Right ventricle myocardium superior (tissue), 1 donor: ENCODE data around the gene TRMU. TPM values are rescaled to one million over a fixed set of nuclear protein-coding genes. Genes with fewer than 3 reads are reported as not detected.

Experiments
- ATAC-seq: fragments of 200-7000 bp; cut with Tn5 transposase; one replicate; pipeline ENCODE4 v1.9.1; 2020; ENCODE audit warnings: mild to moderate bottlenecking; ENCODE audit not compliant: poor library complexity
- DNase-seq: peaks from one replicate; pipeline ENCODE4 v3.0.0-alpha.2; 2020
- intact Hi-C: fragments of 100-400 bp; cut with DNase I; formaldehyde crosslinking; loops from one replicate; pipeline ENCODE4 v1.11.2; 2022
- long read RNA-seq: library from polyadenylated mRNA; unstranded; transcript quantifications from one replicate; pipeline ENCODE4 v2.0.0, GENCODE V29; 2021
- total RNA-seq: library from RNA; stranded (reverse); fragmentation: NEBNext Ultra II Directional; extraction: Animal tissue kit (Norgen Biotek cat#: 25700); gene quantifications from one replicate; pipeline ENCODE4 v1.2.1, GENCODE V29; 2021
- donor health status: DM: no; HTN: yes; CAD: no; lungs with severe emphysema.

TRMU gene, protein sequence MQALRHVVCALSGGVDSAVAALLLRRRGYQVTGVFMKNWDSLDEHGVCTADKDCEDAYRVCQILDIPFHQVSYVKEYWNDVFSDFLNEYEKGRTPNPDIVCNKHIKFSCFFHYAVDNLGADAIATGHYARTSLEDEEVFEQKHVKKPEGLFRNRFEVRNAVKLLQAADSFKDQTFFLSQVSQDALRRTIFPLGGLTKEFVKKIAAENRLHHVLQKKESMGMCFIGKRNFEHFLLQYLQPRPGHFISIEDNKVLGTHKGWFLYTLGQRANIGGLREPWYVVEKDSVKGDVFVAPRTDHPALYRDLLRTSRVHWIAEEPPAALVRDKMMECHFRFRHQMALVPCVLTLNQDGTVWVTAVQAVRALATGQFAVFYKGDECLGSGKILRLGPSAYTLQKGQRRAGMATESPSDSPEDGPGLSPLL
- total RNA-seq = 37.7 TPM
- long read RNA-seq, transcript TRMU-205 (10 exons, 1,775 nt) = minor isoform, 6 of 93 reads
- long read RNA-seq, transcript TRMU-201 (11 exons, 1,940 nt) = major isoform, 39 of 93 reads
- long read RNA-seq, partial matches to known transcripts = 7 of 93 reads
- long read RNA-seq, other reads (novel, unspliced or antisense) = 32 of 93 reads

DNA sequence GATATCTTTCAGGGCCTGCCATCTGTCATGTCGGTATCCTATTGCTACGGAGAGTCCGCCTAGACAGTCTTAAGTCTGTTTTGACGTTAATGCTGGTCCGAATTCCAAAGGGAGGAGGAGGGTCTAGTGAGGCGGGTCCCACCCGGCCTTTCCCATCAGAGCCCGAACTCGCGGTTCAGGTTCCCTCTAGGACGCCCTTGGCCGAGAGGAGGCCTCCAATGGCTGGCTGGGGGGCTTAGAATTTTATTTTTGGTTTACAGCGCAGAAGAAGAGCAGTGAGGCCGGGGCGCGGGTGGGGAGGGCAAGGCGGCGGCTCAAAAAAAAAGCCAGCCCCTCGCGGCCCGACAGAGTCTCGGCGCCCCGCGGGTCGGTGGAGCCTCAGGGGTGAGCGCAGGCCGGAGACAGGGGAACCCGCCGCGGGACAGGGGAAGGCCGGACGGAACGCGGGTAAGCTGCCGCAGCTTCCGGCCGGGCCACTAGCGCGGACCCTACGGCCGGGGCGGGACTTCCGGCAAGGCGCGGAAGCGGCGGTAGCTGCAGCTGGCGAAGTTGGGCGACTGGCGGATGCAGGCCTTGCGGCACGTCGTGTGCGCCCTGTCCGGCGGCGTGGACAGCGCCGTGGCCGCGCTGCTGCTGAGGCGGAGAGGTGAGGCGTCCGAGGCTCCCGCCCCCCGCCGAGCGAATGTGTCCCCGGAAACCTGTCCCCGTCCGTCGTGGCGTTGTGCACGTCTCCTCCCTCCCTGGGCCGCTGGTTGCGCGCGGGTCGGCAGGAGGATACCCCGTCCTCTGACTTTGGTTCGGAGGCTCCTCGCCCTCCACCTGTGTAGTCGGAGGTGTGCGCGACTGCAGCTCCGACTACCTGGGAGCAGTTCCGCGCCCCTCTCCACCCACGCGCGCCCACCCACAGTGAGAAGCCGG is at the start of gene TRMU:
TSS of gene TRMU (plus strand) at position 514 of the 918 bp plus-strand sequence. CDS start at position 565, 51 bp downstream.
- DNase-seq (peak; percentile 93), ATAC-seq (peak; percentile 97)
- intact Hi-C loops = no loop called here

- no peak for ATAC-seq
- DNase-seq = no peak
- intact Hi-C loops = no loop called here
Measured at GRCh38 chr22:46286006-46286405, 49.5 kb upstream of the TRMU start.

- intact Hi-C loops = no loop called here
- ATAC-seq = no peak
- DNase-seq = no peak
Measured at GRCh38 chr22:46286941-46287872, 48.3 kb upstream of the TRMU start.

DNA sequence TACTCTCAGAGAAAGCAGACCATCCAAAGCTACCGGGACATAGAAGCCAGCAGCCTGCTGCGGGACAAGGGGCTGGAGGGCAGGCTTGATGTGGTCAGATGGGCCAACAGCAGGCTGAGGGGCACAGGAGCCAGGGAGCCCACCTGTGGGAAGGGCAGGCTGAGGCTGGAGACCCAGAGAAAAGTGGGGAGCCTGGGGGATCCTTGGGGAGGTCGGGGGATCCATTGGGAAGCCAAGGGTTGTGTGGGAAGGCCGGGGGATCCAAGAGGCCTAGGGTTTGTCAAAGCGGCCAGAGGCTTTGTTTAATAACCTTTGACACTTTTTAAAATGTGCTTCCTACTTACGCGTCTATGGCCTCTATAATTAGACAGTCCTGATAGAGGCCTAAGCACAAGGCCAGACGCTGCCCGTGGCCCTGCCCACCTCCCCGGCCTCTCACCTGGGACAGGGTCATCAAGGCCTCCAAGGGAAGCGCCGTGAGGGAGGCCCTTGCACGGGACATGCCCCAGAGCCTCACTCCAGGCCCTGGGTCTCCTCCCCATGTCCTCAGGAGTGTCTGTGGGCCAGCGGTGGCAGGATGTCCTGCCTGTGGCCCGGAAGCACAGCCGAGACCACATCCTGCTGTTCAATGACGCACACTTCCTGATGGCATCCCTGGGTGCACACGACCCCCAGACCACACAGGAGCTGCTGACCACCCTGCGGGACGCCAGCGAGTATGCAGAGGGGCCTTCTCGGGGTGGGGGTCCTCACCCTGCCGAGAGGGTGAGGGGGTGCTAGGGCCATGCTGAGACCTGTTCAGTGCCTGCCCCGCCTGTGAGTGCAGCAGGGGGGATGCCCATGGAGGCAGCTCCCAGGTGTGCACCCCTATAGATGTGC is 47.4 kb upstream of the TRMU start:
- DNase-seq = peak; percentile 68
- intact Hi-C loops = no loop called here
- ATAC-seq = peak; percentile 25

GRCh38 chr22:46288846-46289243 is 46.7 kb upstream of the TRMU start:
- DNase-seq (no peak), ATAC-seq (no peak)
- intact Hi-C loops = no loop called here

- intact Hi-C loops = no loop called here
- peak; percentile 4 for ATAC-seq
- DNase-seq = peak; percentile 46
Measured at GRCh38 chr22:46289244-46289891, 46.1 kb upstream of the TRMU start.

DNA sequence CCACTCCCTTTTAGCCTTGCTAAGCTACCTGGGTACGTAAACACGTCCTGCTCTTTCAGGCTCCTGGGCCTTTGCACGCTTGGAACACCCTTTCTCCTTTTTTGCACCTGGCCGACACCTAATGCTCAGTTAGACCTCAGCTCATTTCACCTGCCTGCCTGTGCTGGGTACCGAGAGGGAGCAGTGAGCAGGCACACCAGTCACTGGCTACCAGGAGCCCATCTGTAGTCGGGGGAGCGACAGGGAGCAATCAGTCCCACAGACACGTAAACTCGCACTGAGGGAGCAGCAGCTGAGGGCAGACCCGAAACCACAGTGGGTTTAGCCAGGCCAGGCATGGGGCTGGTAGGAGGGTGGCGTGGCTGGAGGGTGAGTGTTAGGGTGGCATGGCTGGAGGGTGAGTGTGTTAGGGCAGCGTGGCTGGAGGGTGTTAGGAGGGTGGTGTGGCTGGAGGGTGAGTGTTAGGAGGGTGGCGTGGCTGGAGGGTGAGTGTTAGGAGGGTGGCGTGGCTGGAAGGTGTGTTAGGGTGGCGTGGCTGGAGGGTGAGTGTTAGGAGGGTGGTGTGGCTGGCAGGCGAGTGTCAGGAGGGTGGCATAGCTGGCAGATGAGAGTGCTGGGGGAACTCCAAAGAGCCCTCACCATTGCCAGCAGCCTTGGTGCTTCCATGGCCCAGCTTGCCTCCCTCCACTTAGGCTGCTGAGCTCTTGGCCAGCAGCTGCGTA is 45.2 kb upstream of the TRMU start:
- intact Hi-C loops = no loop called here
- peak; percentile 71 for DNase-seq
- ATAC-seq = peak; percentile 73

- DNase-seq = peak; percentile 30
- ATAC-seq = no peak
- intact Hi-C loops = no loop called here
Measured at GRCh38 chr22:46290843-46291785, 44.4 kb upstream of the TRMU start.

DNA sequence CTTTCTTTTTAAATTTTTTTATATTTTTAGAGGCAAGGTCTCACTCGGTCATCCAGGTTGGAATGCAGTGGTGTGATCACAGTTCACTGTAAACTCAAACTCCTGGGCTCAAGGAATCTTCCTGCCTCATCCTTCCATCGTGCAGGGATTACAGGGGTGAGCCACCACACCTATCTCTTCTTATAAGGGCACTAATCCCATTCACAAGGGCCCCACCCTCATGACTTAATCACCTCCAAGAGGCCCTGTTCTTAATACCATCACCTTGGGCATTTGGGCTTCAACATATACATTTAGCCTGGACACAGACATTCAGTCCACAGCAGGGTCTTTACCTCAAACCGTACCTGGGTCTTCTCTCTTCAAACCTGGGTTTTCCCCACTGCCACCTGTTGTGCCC is 43.3 kb upstream of the TRMU start:
- ATAC-seq (no peak), DNase-seq (no peak)
- intact Hi-C loops = no loop called here

- intact Hi-C loops = no loop called here
- peak; percentile 42 for DNase-seq
- ATAC-seq = no peak
Measured at GRCh38 chr22:46292732-46293131, 42.8 kb upstream of the TRMU start.

DNA sequence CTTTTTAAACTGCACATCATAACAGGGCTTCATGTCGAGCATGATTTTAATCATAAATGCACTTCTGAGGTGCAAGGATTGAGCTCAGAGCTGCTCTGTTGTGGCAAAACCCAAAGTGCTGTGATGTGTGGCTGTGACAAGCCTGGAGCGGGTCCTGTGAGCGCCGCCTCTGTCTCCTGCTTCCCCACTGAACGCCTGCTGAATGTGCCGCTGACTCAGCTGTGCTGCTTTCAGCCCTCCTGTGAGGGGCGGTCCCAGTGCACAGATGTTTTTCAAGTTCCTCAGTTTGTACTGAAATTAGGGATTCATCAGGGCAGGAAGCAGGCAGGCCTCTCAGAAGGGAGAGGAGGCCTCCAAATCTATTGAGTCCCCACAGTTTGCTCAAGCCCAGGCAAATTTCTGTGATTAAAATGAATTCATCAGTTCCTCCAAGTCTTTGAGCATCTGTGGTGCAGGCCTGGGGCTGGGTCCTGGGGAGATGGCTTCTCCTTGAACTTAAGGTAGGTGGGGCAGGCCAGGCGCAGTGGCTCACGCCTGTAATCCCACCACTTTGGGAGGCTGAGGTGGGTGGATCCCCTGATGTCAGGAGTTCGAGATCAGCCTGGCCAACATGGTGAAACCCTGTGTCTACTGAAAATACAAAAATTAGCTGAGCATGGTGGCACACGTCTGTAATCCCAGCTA is 41.8 kb upstream of the TRMU start:
- intact Hi-C loops = no loop called here
- ATAC-seq = no peak
- DNase-seq = peak; percentile 78

DNA sequence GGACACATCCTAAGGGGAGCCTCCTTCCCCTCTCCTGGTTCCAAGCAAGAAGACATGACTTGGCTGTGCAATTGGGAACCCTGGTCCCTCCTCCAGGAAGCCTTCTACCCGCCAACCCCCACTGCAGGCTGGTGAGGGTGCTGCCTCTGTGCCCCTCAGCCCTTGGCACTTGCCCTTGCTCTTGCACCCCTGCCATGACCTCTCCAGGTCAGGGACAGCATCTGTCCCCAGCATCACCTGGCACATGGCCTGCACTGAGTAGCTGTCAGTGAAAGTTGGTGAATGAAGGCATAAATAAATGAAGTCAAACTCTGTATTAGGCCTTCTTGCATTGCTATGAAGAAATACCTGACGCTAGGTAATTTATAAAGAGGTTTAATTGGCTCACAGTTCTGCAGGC is 40.7 kb upstream of the TRMU start:
- DNase-seq = peak; percentile 30
- no peak for ATAC-seq
- intact Hi-C loops = loop anchor here (5.0 kb wide), 2 partner anchors 147 to 172 kb away; no protein-coding TSS in a partner anchor

DNA sequence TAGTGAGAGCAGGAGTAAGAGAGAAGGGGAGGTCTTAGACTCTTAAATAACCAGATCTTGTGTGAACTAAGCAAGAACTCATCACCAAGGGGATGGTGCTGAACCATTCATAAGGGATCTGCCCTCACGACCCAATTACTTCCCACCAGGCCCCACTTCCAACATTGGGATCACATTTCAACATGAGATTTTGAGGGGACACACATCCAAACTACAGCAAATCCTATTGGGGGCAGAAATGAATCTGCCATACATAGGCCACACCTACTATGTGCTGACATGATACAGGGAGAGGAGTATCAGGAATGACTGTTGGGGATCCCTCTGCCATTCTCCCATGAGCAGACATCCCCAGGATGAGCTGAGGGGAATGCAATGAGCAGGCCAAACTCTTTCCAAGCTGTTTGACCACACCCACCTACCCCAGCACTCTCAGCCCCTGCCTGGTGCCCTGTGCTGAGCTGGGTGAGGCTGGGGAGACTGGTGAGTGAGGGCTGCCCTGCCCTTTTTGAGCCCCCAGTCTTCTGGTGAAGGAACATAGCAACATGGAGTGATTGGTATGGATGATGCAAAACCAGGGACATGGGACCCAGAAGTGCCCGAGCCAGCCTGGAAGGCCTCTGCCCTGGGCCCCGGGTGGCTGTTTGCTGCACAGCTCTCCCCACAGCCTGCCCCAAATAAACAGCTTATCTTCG is 40.1 kb upstream of the TRMU start:
- ATAC-seq (no peak), DNase-seq (peak; percentile 31)
- intact Hi-C loops = loop anchor here (5.0 kb wide), 2 partner anchors 148 to 173 kb away; no protein-coding TSS in a partner anchor
